CD8-positive, alpha-beta memory T cell (primary cell): ENCODE data around the gene CPAMD8. TPM values are rescaled to one million over a fixed set of nuclear protein-coding genes. Genes with fewer than 3 reads are reported as not detected.

Experiments
- CTCF ChIA-PET: fragments of 350-600 bp; sonication (Branson Sonifier 250); formaldehyde crosslinking; loops from one replicate; lab custom pipeline; 2021; ENCODE audit warnings: antibody characterized with exemption; lab: Charles Lee
- POLR2A ChIA-PET: fragments of 350-600 bp; sonication (Branson Sonifier 250); formaldehyde crosslinking; loops from one replicate; lab custom pipeline; 2021; ENCODE audit warnings: antibody characterized with exemption; lab: Charles Lee
- DNase-seq, 5 donors: peaks; one replicate each; pipeline versions ENCODE4 v3.0.0 to v3.0.0-alpha.2; 2020 to 2022; ENCODE audit warnings: mixed read lengths in 1 of 5
- H3K27ac ChIP-seq: one replicate; pipeline ENCODE4 v1.7.0; 2013; ENCODE audit warnings: low read depth, mild to moderate bottlenecking, low read length, moderate library complexity
- H3K27me3 ChIP-seq: 2 replicates; pipeline ENCODE4 v1.7.0; 2013; ENCODE audit warnings: low read length, mild to moderate bottlenecking; ENCODE audit not compliant: insufficient read depth, poor library complexity, severe bottlenecking
- H3K36me3 ChIP-seq: 2 replicates; pipeline ENCODE4 v1.7.0; 2013; ENCODE audit warnings: mild to moderate bottlenecking, low read length, moderate library complexity; ENCODE audit not compliant: insufficient read depth
- H3K4me1 ChIP-seq: 2 replicates; pipeline ENCODE4 v1.7.0; 2013; ENCODE audit warnings: mild to moderate bottlenecking, low read length, moderate library complexity; ENCODE audit not compliant: insufficient read depth
- H3K4me3 ChIP-seq: 2 replicates; pipeline ENCODE4 v1.7.0; 2013; ENCODE audit warnings: mild to moderate bottlenecking, low read length
- H3K9me3 ChIP-seq: 2 replicates; pipeline ENCODE4 v1.7.0; 2013; ENCODE audit warnings: mild to moderate bottlenecking, low read length
- H3K27ac Mint-ChIP-seq, 8 donors: one replicate each; pipeline ENCODE4 v1.8.0; 2020 to 2021; ENCODE audit warnings: mixed read lengths in 8 of 8, mild to moderate bottlenecking in 6 of 8, inconsistent platforms in 3 of 8, moderate library complexity in 3 of 8
- H3K27me3 Mint-ChIP-seq, 2 donors: one replicate each; pipeline ENCODE4 v1.8.0; 2020 to 2021; ENCODE audit warnings: mixed read lengths in 2 of 2, mild to moderate bottlenecking in 1 of 2, moderate library complexity in 1 of 2
- H3K36me3 Mint-ChIP-seq, 3 donors: one replicate each; pipeline ENCODE4 v1.8.0; 2020 to 2021; ENCODE audit warnings: mixed read lengths in 3 of 3, inconsistent platforms in 1 of 3, mild to moderate bottlenecking in 1 of 3
- H3K4me1 Mint-ChIP-seq, 3 donors: one replicate each; pipeline ENCODE4 v1.8.0; 2020 to 2021; ENCODE audit warnings: mixed read lengths in 3 of 3, inconsistent platforms in 1 of 3, mild to moderate bottlenecking in 1 of 3
- H3K4me3 Mint-ChIP-seq, 7 donors: one replicate each; pipeline ENCODE4 v1.8.0; 2020 to 2021; ENCODE audit warnings: mixed read lengths in 7 of 7, mild to moderate bottlenecking in 6 of 7, moderate library complexity in 4 of 7, inconsistent platforms in 2 of 7
- H3K9me3 Mint-ChIP-seq, 5 donors: one replicate each; pipeline ENCODE4 v1.8.0; 2020 to 2022; ENCODE audit warnings: mixed read lengths in 5 of 5, mild to moderate bottlenecking in 3 of 5, moderate library complexity in 2 of 5, inconsistent platforms in 1 of 5
- polyA plus RNA-seq: library from polyadenylated mRNA; unstranded; fragments of 300-500 nt; fragmentation: Illumina TruSeq; gene quantifications from one replicate; pipeline ENCODE4 v1.2.3, GENCODE V29; 2021
- total RNA-seq, 2 experiments: library from RNA; stranded (reverse); gene quantifications; one replicate each; pipeline ENCODE4 v1.2.3, GENCODE V29; 2021

Gene CPAMD8
- total and polyA plus RNA-seq, 3 experiments from 2014 or later: 0.07 to 0.74 (median 0.18) TPM

- Histone ChIP-seq H3K4me1 (no peaks in the 10 kb centered on the region), H3K36me3 (no peaks in the 10 kb centered on the region), H3K27ac (no peak overlapping the region), H3K27me3 (no peaks in the 10 kb centered on the region), H3K4me3 (no peak overlapping the region), H3K9me3 (no peaks in the 10 kb centered on the region)
- Mint-ChIP-seq H3K36me3 (peaks cover 0 to 10% (median 5%) of the 10 kb centered on the region in 3 donors), H3K4me3 (no peak overlapping the region), H3K27ac (no peak overlapping the region), H3K9me3 (peaks cover 6 to 31% (median 20%) of the 10 kb centered on the region in 5 donors), H3K27me3 (peaks cover 10 to 33% of the 10 kb centered on the region in 2 donors), H3K4me1 (no peaks in the 10 kb centered on the region)
- DNase-seq: no peak
- CTCF ChIA-PET: no interaction called here
- POLR2A ChIA-PET: no interaction called here
Observed at GRCh38 chr19:16928916-16929315, 97.7 kb downstream of the CPAMD8 start.

- Mint-ChIP-seq H3K4me1 (no peaks in the 10 kb centered on the region), H3K4me3 (no peak overlapping the region), H3K36me3 (peaks cover 0 to 10% (median 5%) of the 10 kb centered on the region in 3 donors), H3K9me3 (peaks cover 3 to 25% (median 14%) of the 10 kb centered on the region in 5 donors), H3K27ac (no peak overlapping the region), H3K27me3 (peaks cover 10 to 33% of the 10 kb centered on the region in 2 donors)
- Histone ChIP-seq H3K4me1 (no peaks in the 10 kb centered on the region), H3K27ac (no peak overlapping the region), H3K4me3 (no peak overlapping the region), H3K36me3 (no peaks in the 10 kb centered on the region), H3K9me3 (no peaks in the 10 kb centered on the region), H3K27me3 (no peaks in the 10 kb centered on the region)
- ChIA-PET POLR2A (no interaction called here), CTCF (no interaction called here)
- DNase-seq: no peak
Observed at GRCh38 chr19:16928351-16928750, 98.3 kb downstream of the CPAMD8 start.

GRCh38 chr19:16927883-16928282 is 98.7 kb downstream of the CPAMD8 start:
- no peak for DNase-seq
- POLR2A ChIA-PET: no interaction called here
- CTCF ChIA-PET: no interaction called here
- H3K27me3 ChIP-seq: no peaks in the 10 kb centered on the region
- no peaks in the 10 kb centered on the region for H3K36me3 ChIP-seq
- Mint-ChIP-seq H3K27ac (no peak overlapping the region), H3K27me3 (peaks cover 10 to 33% of the 10 kb centered on the region in 2 donors), H3K9me3 (peaks cover 0 to 24% (median 12%) of the 10 kb centered on the region in 5 donors), H3K4me3 (no peak overlapping the region), H3K36me3 (peaks cover 0 to 10% (median 5%) of the 10 kb centered on the region in 3 donors), H3K4me1 (no peaks in the 10 kb centered on the region)
- no peaks in the 10 kb centered on the region for H3K4me1 ChIP-seq
- no peak overlapping the region for H3K4me3 ChIP-seq
- H3K9me3 ChIP-seq: no peaks in the 10 kb centered on the region
- no peak overlapping the region for H3K27ac ChIP-seq

- Histone ChIP-seq H3K36me3 (no peaks in the 10 kb centered on the region), H3K9me3 (no peaks in the 10 kb centered on the region), H3K27ac (no peak overlapping the region), H3K4me3 (no peak overlapping the region), H3K4me1 (no peaks in the 10 kb centered on the region), H3K27me3 (no peaks in the 10 kb centered on the region)
- Mint-ChIP-seq H3K27me3 (peaks cover 8 to 27% of the 10 kb centered on the region in 2 donors), H3K4me3 (no peak overlapping the region), H3K36me3 (peaks cover 0 to 6% (median 5%) of the 10 kb centered on the region in 3 donors), H3K4me1 (no peaks in the 10 kb centered on the region), H3K9me3 (peaks cover 0 to 12% (median 9%) of the 10 kb centered on the region in 5 donors), H3K27ac (no peak overlapping the region)
- POLR2A ChIA-PET: no interaction called here
- no peak for DNase-seq
- CTCF ChIA-PET: no interaction called here
Observed at GRCh38 chr19:16922949-16923348, 103.7 kb downstream of the CPAMD8 start.

- POLR2A ChIA-PET: no interaction called here
- CTCF ChIA-PET: no interaction called here
- H3K36me3 ChIP-seq: no peaks in the 10 kb centered on the region
- Mint-ChIP-seq H3K27me3 (peaks cover 8 to 26% of the 10 kb centered on the region in 2 donors), H3K4me3 (no peak overlapping the region), H3K27ac (no peak overlapping the region), H3K9me3 (peaks cover 0 to 12% (median 9%) of the 10 kb centered on the region in 5 donors), H3K36me3 (peaks cover 0 to 6% (median 5%) of the 10 kb centered on the region in 3 donors), H3K4me1 (no peaks in the 10 kb centered on the region)
- H3K27me3 ChIP-seq: no peaks in the 10 kb centered on the region
- no peaks in the 10 kb centered on the region for H3K9me3 ChIP-seq
- no peak overlapping the region for H3K4me3 ChIP-seq
- no peaks in the 10 kb centered on the region for H3K4me1 ChIP-seq
- DNase-seq: no peak
- H3K27ac ChIP-seq: no peak overlapping the region
Observed at GRCh38 chr19:16922592-16922934, 104.0 kb downstream of the CPAMD8 start.

- Mint-ChIP-seq H3K4me1 (no peaks in the 10 kb centered on the region), H3K4me3 (no peak overlapping the region), H3K27me3 (peaks cover 14 to 24% of the 10 kb centered on the region in 2 donors), H3K36me3 (peaks cover 0 to 5% (median 5%) of the 10 kb centered on the region in 3 donors), H3K9me3 (peaks cover 0 to 10% (median 9%) of the 10 kb centered on the region in 5 donors), H3K27ac (no peak overlapping the region)
- Histone ChIP-seq H3K4me3 (no peak overlapping the region), H3K9me3 (no peaks in the 10 kb centered on the region), H3K27me3 (no peaks in the 10 kb centered on the region), H3K36me3 (no peaks in the 10 kb centered on the region), H3K4me1 (no peaks in the 10 kb centered on the region), H3K27ac (no peak overlapping the region)
- DNase-seq: no peak
- ChIA-PET CTCF (no interaction called here), POLR2A (no interaction called here)
Observed at GRCh38 chr19:16921766-16922591, 104.6 kb downstream of the CPAMD8 start.

- CTCF ChIA-PET: interaction anchor here (0.6 kb wide), 1 partner anchor 360 kb away, joined by 4 read pairs; no protein-coding TSS in a partner anchor
- H3K27me3 Mint-ChIP-seq: peaks cover 16 to 23% of the 10 kb centered on the region in 2 donors
- H3K27me3 ChIP-seq: no peaks in the 10 kb centered on the region
Observed at GRCh38 chr19:16920816-16921529, 105.6 kb downstream of the CPAMD8 start.

GRCh38 chr19:16919496-16919895 is 107.1 kb downstream of the CPAMD8 start:
- Histone ChIP-seq H3K4me1 (no peaks in the 10 kb centered on the region), H3K36me3 (no peaks in the 10 kb centered on the region), H3K27ac (no peak overlapping the region), H3K27me3 (no peaks in the 10 kb centered on the region), H3K4me3 (no peak overlapping the region), H3K9me3 (no peaks in the 10 kb centered on the region)
- H3K36me3 Mint-ChIP-seq: no peaks in the 10 kb centered on the region
- no peak overlapping the region for H3K27ac Mint-ChIP-seq
- H3K27me3 Mint-ChIP-seq: peaks cover 13 to 25% of the 10 kb centered on the region in 2 donors
- CTCF ChIA-PET: no interaction called here
- POLR2A ChIA-PET: no interaction called here
- H3K4me1 Mint-ChIP-seq: no peaks in the 10 kb centered on the region
- peaks cover 0 to 6% (median 5%) of the 10 kb centered on the region in 5 donors for H3K9me3 Mint-ChIP-seq
- H3K4me3 Mint-ChIP-seq: no peak overlapping the region
- no peak for DNase-seq

More at GRCh38 chr19:16920816-16921529, 105.6 kb downstream of the CPAMD8 start:
- Histone ChIP-seq H3K4me3 (no peak overlapping the region), H3K36me3 (no peaks in the 10 kb centered on the region), H3K27ac (no peak overlapping the region), H3K9me3 (no peaks in the 10 kb centered on the region), H3K4me1 (no peaks in the 10 kb centered on the region)
- Mint-ChIP-seq H3K36me3 (peaks cover 0 to 2% (median 0%) of the 10 kb centered on the region in 3 donors), H3K4me1 (no peaks in the 10 kb centered on the region), H3K27ac (no peak overlapping the region), H3K9me3 (peaks cover 0 to 6% (median 4%) of the 10 kb centered on the region in 5 donors), H3K4me3 (no peak overlapping the region)
- POLR2A ChIA-PET: no interaction called here
- DNase-seq: no peak
